GM23248 (cell line): ENCODE measurements around the gene MAPKBP1. TPM values are rescaled to one million over a fixed set of nuclear protein-coding genes. Genes with fewer than 3 reads are reported as not detected.

Source experiments
- DNase-seq: peaks from one replicate; pipeline ENCODE4 v3.0.0-alpha.2; 2015
- H2AFZ ChIP-seq: fragments of 200-600 bp; sonication (generic); 2 replicates; pipeline ENCODE4 v1.6.1; 2016; ENCODE audit warnings: antibody characterized with exemption
- H3F3A ChIP-seq: fragments of 200-600 bp; sonication (generic); 2 replicates; pipeline ENCODE4 v1.6.1; 2016; ENCODE audit warnings: mild to moderate bottlenecking, antibody characterized with exemption, mixed run types; ENCODE audit not compliant: insufficient read depth
- H3K27ac ChIP-seq: fragments of 200-600 bp; sonication (generic); 2 replicates; pipeline ENCODE4 v1.5.1; 2016; ENCODE audit warnings: mild to moderate bottlenecking
- H3K27me3 ChIP-seq: fragments of 200-600 bp; sonication (generic); replicated peaks from 2 replicates; pipeline ENCODE4 v1.6.1; 2016; ENCODE audit warnings: mild to moderate bottlenecking; ENCODE audit not compliant: insufficient read depth
- H3K36me3 ChIP-seq: fragments of 200-600 bp; sonication (generic); 2 replicates; pipeline ENCODE4 v1.6.1; 2016; ENCODE audit warnings: low read depth, mild to moderate bottlenecking
- H3K4me1 ChIP-seq: fragments of 200-600 bp; sonication (generic); 2 replicates; pipeline ENCODE4 v1.6.1; 2016; ENCODE audit warnings: mild to moderate bottlenecking; ENCODE audit not compliant: insufficient read depth
- H3K4me2 ChIP-seq: fragments of 200-600 bp; sonication (generic); one replicate; pipeline ENCODE4 v1.6.1; 2016; ENCODE audit warnings: mild to moderate bottlenecking; ENCODE audit not compliant: unreplicated experiment
- H3K4me3 ChIP-seq: fragments of 200-600 bp; sonication (generic); 2 replicates; pipeline ENCODE4 v1.5.1; 2016; ENCODE audit warnings: mild to moderate bottlenecking
- H3K79me2 ChIP-seq: fragments of 200-600 bp; sonication (generic); 2 replicates; pipeline ENCODE4 v1.6.1; 2016; ENCODE audit warnings: mild to moderate bottlenecking; ENCODE audit not compliant: insufficient read depth
- H3K9ac ChIP-seq: fragments of 200-600 bp; sonication (generic); 2 replicates; pipeline ENCODE4 v1.6.1; 2016; ENCODE audit warnings: mild to moderate bottlenecking
- H3K9me2 ChIP-seq: fragments of 200-600 bp; sonication (generic); 2 replicates; pipeline ENCODE4 v1.6.1; 2016; ENCODE audit warnings: mixed run types, mild to moderate bottlenecking, moderate library complexity; ENCODE audit not compliant: insufficient read depth
- H3K9me3 ChIP-seq: fragments of 200-600 bp; sonication (generic); one replicate; pipeline ENCODE4 v1.6.1; 2017; ENCODE audit warnings: low read depth
- H4K20me1 ChIP-seq: fragments of 200-600 bp; sonication (generic); 2 replicates; pipeline ENCODE4 v1.6.0; 2016; ENCODE audit not compliant: insufficient read depth
- EZH2 ChIP-seq: fragments of 200-600 bp; sonication (generic); IDR thresholded peaks from 2 replicates; pipeline ENCODE4 v1.6.1; 2018; ENCODE audit warnings: antibody characterized with exemption, mild to moderate bottlenecking; ENCODE audit not compliant: insufficient read depth, poor library complexity, severe bottlenecking
- EZH2phosphoT487 ChIP-seq: fragments of 200-600 bp; sonication (generic); IDR thresholded peaks from 2 replicates; pipeline ENCODE4 v1.6.1; 2018; ENCODE audit warnings: antibody characterized with exemption, moderate library complexity, mild to moderate bottlenecking, low read depth; ENCODE audit not compliant: insufficient read depth
- WGBS, 2 experiments: methylation state at CpG; one replicate each; pipeline ENCODE4 v1.1.6; 2015 to 2017; ENCODE audit warnings: low lambda C conversion rate in 2 of 2, low coverage in 1 of 2; ENCODE audit errors: missing lambda C conversion rate in 2 of 2; 5-methylcytosine and 5-hydroxymethylcytosine counted together
- in situ Hi-C: fragments of 300-500 bp; cut with MboI; formaldehyde crosslinking; loops from 2 replicates; pipeline ENCODE4 v1.15.0; 2020
- polyA plus RNA-seq: library from polyadenylated mRNA; unstranded; fragments of >200 nt; fragmentation: Nextera tagmentation; extraction: Ambion mirVana; gene quantifications from 2 replicates; pipeline ENCODE4 v1.2.1, GENCODE V29; 2016
- total RNA-seq: library from RNA; depleted of rRNA; stranded (reverse); fragments of >200 nt; shearing (Covaris generic); gene quantifications from 2 replicates; pipeline ENCODE4 v1.2.3, GENCODE V29; 2014

Gene MAPKBP1
- total and polyA plus RNA-seq, 2 experiments from 2014 or later = 5.2 to 8.5 TPM

DNA sequence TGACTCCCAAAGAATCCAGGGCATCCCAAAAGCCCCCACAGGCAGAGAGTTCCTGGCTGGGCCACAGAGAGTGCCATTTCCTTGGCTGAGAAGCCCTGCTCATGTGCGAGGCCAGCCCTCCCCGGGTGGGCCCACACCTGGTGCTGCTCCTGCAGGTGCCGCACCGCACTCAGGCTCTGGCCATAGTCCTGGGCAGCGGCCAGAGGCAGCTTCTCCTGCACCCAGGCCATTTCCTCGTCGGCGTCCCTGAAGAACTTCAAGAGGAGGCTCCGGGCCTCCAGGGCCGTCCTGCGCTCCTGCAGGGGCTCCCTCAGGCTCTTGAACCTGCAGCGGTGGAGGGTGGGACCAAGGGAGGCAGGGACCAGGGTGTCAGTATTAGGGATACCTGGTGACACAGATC, 82.4 kb downstream of the MAPKBP1 start:
- no peak overlapping the region for H3K4me3 ChIP-seq
- H3K79me2 ChIP-seq = no peaks in the 10 kb centered on the region
- WGBS, 2 experiments = 82 to 92% methylated on average over 12 of the region's 12 CpGs
- no peaks in the 10 kb centered on the region for H3F3A ChIP-seq
- H3K4me2 ChIP-seq = no peak overlapping the region
- H3K27ac ChIP-seq = no peak overlapping the region
- H3K9me3 ChIP-seq = no peaks in the 10 kb centered on the region
- H3K9me2 ChIP-seq = no peaks in the 10 kb centered on the region
- in situ Hi-C loops = no loop called here
- H3K27me3 ChIP-seq = no peaks in the 10 kb centered on the region
- DNase-seq = no peak
- H2AFZ ChIP-seq = no peak overlapping the region
- TF ChIP-seq EZH2 = no peak
- TF ChIP-seq EZH2phosphoT487 = no peak
- no peak overlapping the region for H3K9ac ChIP-seq
- H3K4me1 ChIP-seq = no peaks in the 10 kb centered on the region
- H3K36me3 ChIP-seq = no peaks in the 10 kb centered on the region
- H4K20me1 ChIP-seq = no peaks in the 10 kb centered on the region

DNA sequence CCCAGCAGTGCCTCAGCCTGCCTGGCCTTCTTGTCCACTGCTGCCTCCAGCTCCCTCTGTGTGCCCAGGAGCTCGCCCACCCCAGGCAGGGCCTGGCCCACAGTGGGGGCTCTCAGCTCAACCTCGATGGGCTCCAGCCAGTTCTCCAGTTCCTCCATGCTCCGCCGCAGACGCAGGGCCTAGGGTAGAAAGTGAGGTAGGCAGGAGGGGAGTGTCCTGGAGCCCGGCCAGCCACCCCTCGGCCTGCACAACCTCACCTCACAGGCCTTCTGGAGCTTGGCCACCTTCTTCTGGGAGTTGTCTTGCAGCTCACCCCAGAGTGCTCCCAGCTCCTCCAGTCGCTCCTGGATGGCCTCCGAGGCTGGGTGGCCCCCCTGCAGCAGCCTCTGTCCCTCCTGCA, 83.0 kb downstream of the MAPKBP1 start:
- no peaks in the 10 kb centered on the region for H3K79me2 ChIP-seq
- no peaks in the 10 kb centered on the region for H3K9me3 ChIP-seq
- TF ChIP-seq EZH2phosphoT487 = no peak
- no peak for TF ChIP-seq EZH2
- no peaks in the 10 kb centered on the region for H3F3A ChIP-seq
- no peak overlapping the region for H3K27ac ChIP-seq
- no peak for DNase-seq
- H3K4me3 ChIP-seq = no peak overlapping the region
- H3K4me2 ChIP-seq = no peak overlapping the region
- no peaks in the 10 kb centered on the region for H3K36me3 ChIP-seq
- no peaks in the 10 kb centered on the region for H3K4me1 ChIP-seq
- H2AFZ ChIP-seq = no peak overlapping the region
- no peaks in the 10 kb centered on the region for H4K20me1 ChIP-seq
- H3K27me3 ChIP-seq = no peaks in the 10 kb centered on the region
- H3K9ac ChIP-seq = no peak overlapping the region
- 77 to 79% methylated on average over 9 of the region's 9 CpGs for WGBS, 2 experiments
- H3K9me2 ChIP-seq = no peaks in the 10 kb centered on the region
- in situ Hi-C loops = no loop called here

GRCh38 chr15:41858756-41859155, 84.5 kb downstream of the MAPKBP1 start:
- H3K36me3 ChIP-seq = no peaks in the 10 kb centered on the region
- no peak for DNase-seq
- WGBS, 2 experiments = 88 to 92% methylated on average over 12 to 15 of the region's 15 CpGs
- no peaks in the 10 kb centered on the region for H3F3A ChIP-seq
- no peaks in the 10 kb centered on the region for H3K9me2 ChIP-seq
- no peak overlapping the region for H3K4me2 ChIP-seq
- in situ Hi-C loops = no loop called here
- H3K27me3 ChIP-seq = no peaks in the 10 kb centered on the region
- H3K27ac ChIP-seq = no peak overlapping the region
- no peaks in the 10 kb centered on the region for H4K20me1 ChIP-seq
- H3K9me3 ChIP-seq = no peaks in the 10 kb centered on the region
- no peak for TF ChIP-seq EZH2
- no peak for TF ChIP-seq EZH2phosphoT487
- H3K9ac ChIP-seq = no peak overlapping the region
- H3K4me3 ChIP-seq = no peak overlapping the region
- H2AFZ ChIP-seq = no peak overlapping the region
- H3K79me2 ChIP-seq = no peaks in the 10 kb centered on the region
- no peaks in the 10 kb centered on the region for H3K4me1 ChIP-seq

- DNase-seq = no peak
- no peaks in the 10 kb centered on the region for H3K9me3 ChIP-seq
- no peaks in the 10 kb centered on the region for H3K79me2 ChIP-seq
- H3K27ac ChIP-seq = no peak overlapping the region
- H3K36me3 ChIP-seq = no peaks in the 10 kb centered on the region
- no peak overlapping the region for H2AFZ ChIP-seq
- no peaks in the 10 kb centered on the region for H3K27me3 ChIP-seq
- 74% methylated on average over 15 of the region's 15 CpGs for WGBS, 2 experiments
- no peak overlapping the region for H3K9ac ChIP-seq
- no peaks in the 10 kb centered on the region for H3K9me2 ChIP-seq
- H3K4me2 ChIP-seq = no peak overlapping the region
- no peak overlapping the region for H3K4me3 ChIP-seq
- in situ Hi-C loops = no loop called here
- H3F3A ChIP-seq = no peaks in the 10 kb centered on the region
- TF ChIP-seq EZH2phosphoT487 (no peak), EZH2 (no peak)
- no peaks in the 10 kb centered on the region for H4K20me1 ChIP-seq
- H3K4me1 ChIP-seq = no peaks in the 10 kb centered on the region
Measured at GRCh38 chr15:41860049-41860828, 86.0 kb downstream of the MAPKBP1 start.
